SK-N-SH (cell line): ENCODE data around the gene SLC35B4. TPM values are rescaled to one million over a fixed set of nuclear protein-coding genes. Genes with fewer than 3 reads are reported as not detected.

Experiments
- CTCF ChIA-PET: fragments of 300-600, 350-600 bp; formaldehyde crosslinking; extraction: SDS; loops from one replicate; lab custom pipeline; 2021; lab: Yijun Ruan, JAX
- POLR2A ChIA-PET: fragments of 350-600 bp; sonication (Branson Sonifier 250); formaldehyde crosslinking; extraction: SDS; loops from one replicate; lab custom pipeline; 2020; ENCODE audit warnings: antibody characterized with exemption, inconsistent platforms; lab: Yijun Ruan, JAX
- DNase-seq: peaks from one replicate; pipeline ENCODE4 v3.0.0; 2012
- H2AFZ ChIP-seq: fragments of 200-600 bp; sonication (generic); 2 replicates; pipeline ENCODE4 v1.8.1; 2016; ENCODE audit warnings: antibody characterized with exemption, mild to moderate bottlenecking, low read depth
- H3F3A ChIP-seq: fragments of 200-600 bp; sonication (generic); replicated peaks from 2 replicates; pipeline ENCODE3; 2016; ENCODE audit warnings: antibody characterized with exemption, mild to moderate bottlenecking; ENCODE audit not compliant: insufficient read depth
- H3K27ac ChIP-seq, 2 experiments: fragments of 200-500 bp in 1 of 2; fragments of 200-600 bp in 1 of 2; sonication (Bioruptor generic) in 1 of 2; sonication (generic), shearing (Covaris generic) in 1 of 2; 2 replicates each; pipeline versions ENCODE4 v1.5.1 to v1.6.1; 2014 to 2016; ENCODE audit warnings: low read depth in 2 of 2, inconsistent platforms in 1 of 2, low read length in 1 of 2, mild to moderate bottlenecking in 1 of 2, mixed read lengths in 1 of 2
- H3K27me3 ChIP-seq: fragments of 200-600 bp; sonication (generic), shearing (Covaris generic); 2 replicates; pipeline ENCODE4 v1.6.1; 2016; ENCODE audit warnings: mixed run types; ENCODE audit not compliant: insufficient read depth
- H3K36me3 ChIP-seq, 2 experiments: fragments of 200-500 bp in 1 of 2; fragments of 200-600 bp in 1 of 2; sonication (Bioruptor generic) in 1 of 2; sonication (generic) in 1 of 2; replicated peaks in 1 of 2; 2 replicates each; pipeline versions ENCODE3 to v1.5.1; 2014 to 2016; ENCODE audit warnings: low read length in 1 of 2, mild to moderate bottlenecking in 1 of 2; ENCODE audit not compliant: insufficient read depth in 2 of 2, control insufficient read depth in 1 of 2
- H3K4me1 ChIP-seq, 2 experiments: fragments of 200-500 bp in 1 of 2; fragments of 200-600 bp in 1 of 2; sonication (Bioruptor generic) in 1 of 2; sonication (generic), shearing (Covaris generic) in 1 of 2; 2 replicates each; pipeline versions ENCODE4 v1.5.1 to v1.6.1; 2014 to 2016; ENCODE audit warnings: low read depth in 1 of 2, low read length in 1 of 2, mixed run types in 1 of 2; ENCODE audit not compliant: insufficient read depth in 2 of 2, control insufficient read depth in 1 of 2
- H3K4me2 ChIP-seq: fragments of 200-600 bp; sonication (generic), shearing (Covaris generic); 2 replicates; pipeline ENCODE4 v1.6.1; 2017; ENCODE audit warnings: mixed run types
- H3K4me3 ChIP-seq, 2 experiments: fragments of 200-500 bp in 1 of 2; fragments of 200-600 bp in 1 of 2; sonication (Bioruptor generic) in 1 of 2; sonication (generic), shearing (Covaris generic) in 1 of 2; 2 replicates each; pipeline versions ENCODE4 v1.5.1 to v1.8.1; 2014 to 2016; ENCODE audit warnings: low read depth in 2 of 2, inconsistent platforms in 1 of 2, low read length in 1 of 2, mild to moderate bottlenecking in 1 of 2, mixed read lengths in 1 of 2, moderate library complexity in 1 of 2
- H3K79me2 ChIP-seq: fragments of 200-600 bp; sonication (generic); 2 replicates; pipeline ENCODE4 v1.8.1; 2017; ENCODE audit warnings: mild to moderate bottlenecking; ENCODE audit not compliant: insufficient read depth
- H3K9ac ChIP-seq: fragments of 200-600 bp; sonication (generic); 2 replicates; pipeline ENCODE4 v1.6.1; 2017; ENCODE audit warnings: mixed run types
- H3K9me2 ChIP-seq: fragments of 200-600 bp; sonication (generic); 2 replicates; pipeline ENCODE4 v1.6.1; 2017; ENCODE audit warnings: mixed run types
- H3K9me3 ChIP-seq: fragments of 200-600 bp; sonication (generic); 2 replicates; pipeline ENCODE4 v1.6.1; 2017; ENCODE audit warnings: mixed run types, mild to moderate bottlenecking, moderate library complexity
- H4K20me1 ChIP-seq: fragments of 200-600 bp; sonication (generic); 2 replicates; pipeline ENCODE4 v1.6.1; 2017; ENCODE audit warnings: mild to moderate bottlenecking, mixed run types; ENCODE audit not compliant: insufficient read depth
- CHD2 ChIP-seq: fragments of 150-350 bp; IDR thresholded peaks from 2 replicates; pipeline ENCODE4 v1.6.1; 2018; ENCODE audit warnings: low read length; ENCODE audit not compliant: partially characterized antibody
- CTCF ChIP-seq: fragments of 200-600 bp; sonication (generic); IDR thresholded peaks from 2 replicates; pipeline ENCODE4 v1.6.1; 2017; ENCODE audit warnings: antibody characterized with exemption, mild to moderate bottlenecking, moderate library complexity
- EP300 ChIP-seq, 2 experiments: IDR thresholded peaks; 2 replicates each; pipeline versions ENCODE4 v1.4.0 to v1.6.1; 2012; ENCODE audit warnings: borderline replicate concordance in 1 of 2, low read depth in 1 of 2, low read length in 1 of 2
- EZH2phosphoT487 ChIP-seq: fragments of 200-600 bp; sonication (generic); IDR thresholded peaks from 2 replicates; pipeline ENCODE4 v1.6.1; 2017; ENCODE audit warnings: low read depth, mixed run types, mild to moderate bottlenecking, antibody characterized with exemption, moderate library complexity, borderline replicate concordance
- FOSL2 ChIP-seq: IDR thresholded peaks from 2 replicates; pipeline ENCODE4 v1.4.0; 2012; ENCODE audit warnings: low read depth, mild to moderate bottlenecking, moderate library complexity, borderline replicate concordance
- FOXJ3 ChIP-seq: sonication (generic); formaldehyde crosslinking; IDR thresholded peaks from 2 replicates; pipeline ENCODE4 v1.5.1; 2020; ENCODE audit warnings: mild to moderate bottlenecking, missing genetic modification reagents
- FOXM1 ChIP-seq: IDR thresholded peaks from 2 replicates; pipeline ENCODE4 v1.4.0; 2012; ENCODE audit warnings: low read depth, mild to moderate bottlenecking
- GABPA ChIP-seq: IDR thresholded peaks from 2 replicates; pipeline ENCODE4 v1.4.0; 2012; ENCODE audit warnings: low read depth, mild to moderate bottlenecking
- GATA2 ChIP-seq: sonication (generic); formaldehyde crosslinking; IDR thresholded peaks from 2 replicates; pipeline ENCODE4 v1.5.0; 2020; ENCODE audit warnings: mild to moderate bottlenecking, missing genetic modification reagents
- IRF3 ChIP-seq: fragments of 150-350 bp; IDR thresholded peaks from 2 replicates; pipeline ENCODE4 v1.6.1; 2016; ENCODE audit warnings: mild to moderate bottlenecking, low read depth, low read length
- JUND ChIP-seq: IDR thresholded peaks from 2 replicates; pipeline ENCODE4 v1.4.0; 2012
- MXI1 ChIP-seq: IDR thresholded peaks from 2 replicates; pipeline ENCODE4 v1.6.1; 2012; ENCODE audit warnings: mild to moderate bottlenecking, low read depth, low read length, improper control_type of control experiment
- RAD21 ChIP-seq: IDR thresholded peaks from 2 replicates; pipeline ENCODE4 v1.6.1; 2012; ENCODE audit warnings: mild to moderate bottlenecking, low read length
- REST ChIP-seq: IDR thresholded peaks from 2 replicates; pipeline ENCODE4 v1.6.1; 2012; ENCODE audit warnings: mild to moderate bottlenecking, low read depth, low read length, moderate library complexity
- RXRA ChIP-seq: IDR thresholded peaks from 2 replicates; pipeline ENCODE4 v1.4.0; 2012; ENCODE audit warnings: low read depth, mild to moderate bottlenecking, borderline replicate concordance
- SIN3A ChIP-seq: IDR thresholded peaks from 2 replicates; pipeline ENCODE4 v1.6.1; 2012; ENCODE audit warnings: low read depth, mild to moderate bottlenecking, low read length, moderate library complexity, borderline replicate concordance
- SMC3 ChIP-seq: IDR thresholded peaks from 2 replicates; pipeline ENCODE4 v1.6.1; 2012; ENCODE audit warnings: low read depth, low read length, improper control_type of control experiment
- USF1 ChIP-seq: IDR thresholded peaks from 2 replicates; pipeline ENCODE4 v1.4.0; 2012; ENCODE audit warnings: low read depth, borderline replicate concordance
- WGBS: methylation state at CpG from one replicate; pipeline ENCODE4 v1.1.6; 2017; ENCODE audit warnings: low lambda C conversion rate; 5-methylcytosine and 5-hydroxymethylcytosine counted together
- polyA plus RNA-seq, 3 experiments: library from polyadenylated mRNA; depleted of rRNA; stranded (reverse); fragments of >200 nt; gene quantifications; 2 replicates each; pipeline ENCODE4 v1.2.3, GENCODE V29; 2012

Gene SLC35B4
- polyA plus RNA-seq, 1 of the 3 experiments (the other 2 are of a cell fraction) = 19.3 TPM

GRCh38 chr7:134356421-134356936 lies 39.7 kb upstream of the SLC35B4 start:
- no peak overlapping the region for H3K27ac ChIP-seq
- H2AFZ ChIP-seq = no peak overlapping the region
- CTCF ChIA-PET = interaction anchor here (1.8 to 4.7 kb wide), 3 partner anchors 12 to 216 kb away, joined by 12 to 57 read pairs (median 15); no protein-coding TSS in a partner anchor
- H3K36me3 ChIP-seq = no peaks in the 10 kb centered on the region
- no peak for DNase-seq
- H3K9ac ChIP-seq = no peak overlapping the region
- H3K4me2 ChIP-seq = no peak overlapping the region
- POLR2A ChIA-PET = no interaction called here
- no peaks in the 10 kb centered on the region for H4K20me1 ChIP-seq
- no peak overlapping the region for H3K4me3 ChIP-seq
- peaks cover 0 to 13% of the 10 kb centered on the region in 2 experiments; a peak in 1 of 4 replicates for H3K4me1 ChIP-seq
- WGBS = 64% methylated on average over 9 of the region's 9 CpGs
- TF ChIP-seq FOXJ3 (no peak), FOXM1 (no peak), EZH2phosphoT487 (no peak), JUND (no peak), RXRA (no peak), MXI1 (no peak), GATA2 (no peak), REST (no peak), IRF3 (no peak), GABPA (no peak), RAD21 (no peak), SMC3 (no peak), CTCF (no peak), USF1 (no peak), FOSL2 (no peak), EP300 (IDR thresholded peaks at IDR 0.05; ENCODE audit: borderline replicate concordance in 1 of 2, low read depth in 1 of 2, low read length in 1 of 2) (no peak), CHD2 (no peak), SIN3A (no peak)
- H3F3A ChIP-seq = no peaks in the 10 kb centered on the region
- no peaks in the 10 kb centered on the region for H3K9me3 ChIP-seq
- no peaks in the 10 kb centered on the region for H3K27me3 ChIP-seq
- H3K9me2 ChIP-seq = no peaks in the 10 kb centered on the region
- H3K79me2 ChIP-seq = no peaks in the 10 kb centered on the region
